SK-N-SH treated with all-trans-retinoic acid at 6 μM for 48 hours (cell line): ENCODE data around the gene NMRK1.

ENCODE experiments used
- ATAC-seq: fragments of 200-7000 bp; cut with Tn5 transposase; 3 replicates; pipeline ENCODE4 v1.9.1; 2020; ENCODE audit warnings: mild to moderate bottlenecking, moderate library complexity
- CREB5 ChIP-seq: fragments of 250-450 bp; sonication (Bioruptor Pico); IDR thresholded peaks from 2 replicates; pipeline ENCODE4 v1.5.1; 2020; ENCODE audit warnings: low read depth, mild to moderate bottlenecking, moderate library complexity
- CSRNP3 ChIP-seq: fragments of 250-450 bp; sonication (Bioruptor Pico); IDR thresholded peaks from 2 replicates; pipeline ENCODE4 v1.5.1; 2021; ENCODE audit warnings: mild to moderate bottlenecking, moderate library complexity
- GLIS3 ChIP-seq: fragments of 250-450 bp; sonication (Bioruptor Pico); IDR thresholded peaks from 2 replicates; pipeline ENCODE4 v1.5.0; 2020; ENCODE audit warnings: mild to moderate bottlenecking, moderate library complexity
- ISL1 ChIP-seq: fragments of 250-450 bp; sonication (Bioruptor Pico); IDR thresholded peaks from 2 replicates; pipeline ENCODE4 v2.1.2; 2022; ENCODE audit warnings: mild to moderate bottlenecking, moderate library complexity
- OSR1 ChIP-seq: fragments of 250-450 bp; sonication (Bioruptor Pico); IDR thresholded peaks from 2 replicates; pipeline ENCODE4 v1.8.0; 2022; ENCODE audit warnings: moderate library complexity, mild to moderate bottlenecking, inconsistent platforms
- PATZ1 ChIP-seq: fragments of 250-450 bp; sonication (Bioruptor Pico); IDR thresholded peaks from 2 replicates; pipeline ENCODE4 v1.8.0; 2020; ENCODE audit warnings: mild to moderate bottlenecking, moderate library complexity, borderline replicate concordance
- POU6F1 ChIP-seq: fragments of 250-450 bp; sonication (Bioruptor Pico); IDR thresholded peaks from 2 replicates; pipeline ENCODE4 v1.8.0; 2021; ENCODE audit warnings: low read depth, mild to moderate bottlenecking, moderate library complexity, borderline replicate concordance
- RARB ChIP-seq: fragments of 250-450 bp; sonication (Bioruptor Pico); IDR thresholded peaks from 2 replicates; pipeline ENCODE4 v1.8.0; 2021; ENCODE audit warnings: mild to moderate bottlenecking, moderate library complexity
- SNAI2 ChIP-seq: fragments of 250-450 bp; sonication (Bioruptor Pico); IDR thresholded peaks from 2 replicates; pipeline ENCODE4 v1.5.0; 2020; ENCODE audit warnings: mild to moderate bottlenecking, moderate library complexity
- TCF4 ChIP-seq: fragments of 250-450 bp; sonication (Bioruptor Pico); IDR thresholded peaks from 2 replicates; pipeline ENCODE4 v1.8.0; 2021; ENCODE audit warnings: mild to moderate bottlenecking, moderate library complexity, borderline replicate concordance
- TSHZ2 ChIP-seq: fragments of 250-450 bp; sonication (Bioruptor Pico); IDR thresholded peaks from 2 replicates; pipeline ENCODE4 v1.5.0; 2020; ENCODE audit warnings: mild to moderate bottlenecking, moderate library complexity
- ZC3H10 ChIP-seq: fragments of 250-450 bp; sonication (Bioruptor Pico); IDR thresholded peaks from 2 replicates; pipeline ENCODE4 v1.5.1; 2021; ENCODE audit warnings: mild to moderate bottlenecking, moderate library complexity
- ZFP3 ChIP-seq: fragments of 250-450 bp; sonication (Bioruptor Pico); IDR thresholded peaks from 2 replicates; pipeline ENCODE4 v1.5.0; 2020; ENCODE audit warnings: mild to moderate bottlenecking, moderate library complexity
- ZFP30 ChIP-seq: fragments of 450-650 bp; formaldehyde crosslinking; IDR thresholded peaks from 2 replicates; pipeline ENCODE4 v1.5.0; 2022; ENCODE audit warnings: mild to moderate bottlenecking, moderate library complexity
- ZNF565 ChIP-seq: fragments of 450-650 bp; formaldehyde crosslinking; conservative IDR thresholded peaks from 2 replicates; pipeline ENCODE4 v1.5.0; 2020; ENCODE audit warnings: low read depth, mild to moderate bottlenecking, moderate library complexity
- ZNF70 ChIP-seq: fragments of 450-650 bp; formaldehyde crosslinking; IDR thresholded peaks from 2 replicates; pipeline ENCODE4 v1.5.0; 2020; ENCODE audit warnings: mild to moderate bottlenecking, moderate library complexity
- ZNF8 ChIP-seq: fragments of 450-650 bp; formaldehyde crosslinking; IDR thresholded peaks from 2 replicates; pipeline ENCODE4 v1.5.0; 2020; ENCODE audit warnings: mild to moderate bottlenecking, moderate library complexity

NMRK1 gene

GRCh38 chr9:75083188-75083970, 4.6 kb downstream of the NMRK1 start:
- no peak for ATAC-seq
- TF ChIP-seq ISL1 (CRISPR knock-in tag) = no peak
- no peak for TF ChIP-seq ZNF8 (CRISPR knock-in tag)
- no peak for TF ChIP-seq ZFP30 (CRISPR knock-in tag)
- no peak for TF ChIP-seq POU6F1
- TF ChIP-seq RARB (CRISPR knock-in tag) = no peak
- no peak for TF ChIP-seq TCF4
- TF ChIP-seq CSRNP3 (CRISPR knock-in tag) = no peak
- TF ChIP-seq GLIS3 (CRISPR knock-in tag) = no peak
- TF ChIP-seq ZC3H10 (CRISPR knock-in tag) = no peak
- TF ChIP-seq, all 23 proteins: peak for 0

GRCh38 chr9:75081632-75082031, 6.3 kb downstream of the NMRK1 start:
- TF ChIP-seq GLIS3 (CRISPR knock-in tag) (no peak), SNAI2 (CRISPR knock-in tag) (no peak), ZNF70 (CRISPR knock-in tag) (no peak), CREB5 (CRISPR knock-in tag) (no peak), TSHZ2 (CRISPR knock-in tag) (no peak), POU6F1 (no peak), PATZ1 (no peak), OSR1 (no peak)
- TF ChIP-seq, all 23 proteins: peak for 0
- ATAC-seq = no peak

GRCh38 chr9:75072895-75073294, 15.1 kb downstream of the NMRK1 start:
- TF ChIP-seq TCF4 (no peak), OSR1 (no peak), CREB5 (CRISPR knock-in tag) (no peak), ZFP3 (no peak), ZNF565 (CRISPR knock-in tag) (no peak)
- no peak for ATAC-seq
